Body of pancreas (tissue), 4 donors: ENCODE results near the gene ZBTB20. TPM values are rescaled to one million over a fixed set of nuclear protein-coding genes. Genes with fewer than 3 reads are reported as not detected.

Experiments
- ATAC-seq: fragments of 150-250 bp; one replicate; pipeline ENCODE4 v1.9.1; 2016
- DNase-seq, 4 donors: peaks; one replicate each; pipeline ENCODE4 v3.0.0-alpha.2; 2019
- H3K27ac ChIP-seq, 4 donors: fragments of 200-600 bp; sonication (generic); 1 replicate in 3 of 4; 2 replicates in 1 of 4; pipeline versions ENCODE4 v1.5.1 to v1.6.1; 2016 to 2019; ENCODE audit warnings: mild to moderate bottlenecking in 1 of 4, mixed read lengths in 1 of 4, moderate library complexity in 1 of 4
- H3K27me3 ChIP-seq, 2 donors: fragments of 200-600 bp; sonication (generic); one replicate each; pipeline ENCODE4 v1.6.0; 2016; ENCODE audit warnings: mild to moderate bottlenecking in 1 of 2
- H3K36me3 ChIP-seq, 2 donors: fragments of 200-600 bp; sonication (generic); replicated peaks in 1 of 2; 2 replicates each; pipeline ENCODE4 v1.5.1; 2016; ENCODE audit warnings: low read depth in 2 of 2; ENCODE audit not compliant: insufficient read depth in 1 of 2
- H3K4me1 ChIP-seq: fragments of 200-600 bp; sonication (generic); one replicate; pipeline ENCODE4 v1.6.0; 2016
- H3K4me3 ChIP-seq, 2 donors: fragments of 200-600 bp; sonication (generic); 1 replicate in 1 of 2; 2 replicates in 1 of 2; pipeline ENCODE4 v1.5.1; 2016 to 2019
- H3K9me3 ChIP-seq, 3 donors: fragments of 200-600 bp; sonication (generic); 1 replicate in 2 of 3; 2 replicates in 1 of 3; pipeline ENCODE4 v1.5.1; 2016
- POLR2A ChIP-seq, 3 donors: fragments of 450-650 bp; IDR thresholded peaks; one replicate each; pipeline ENCODE4 v1.6.1; 2016; ENCODE audit warnings: antibody characterized with exemption in 3 of 3, mild to moderate bottlenecking in 2 of 3
- WGBS, 2 donors: methylation state at CpG; one replicate each; pipeline ENCODE4 v1.1.5; 2017; 5-methylcytosine and 5-hydroxymethylcytosine counted together
- intact Hi-C: fragments of 100-400 bp; cut with DNase I; formaldehyde crosslinking; loops from one replicate; pipeline ENCODE4 v1.15.1; 2023
- total RNA-seq, 2 donors: library from RNA; depleted of rRNA; stranded (reverse); fragments of >200 nt; gene quantifications; one replicate each; pipeline ENCODE4 v1.1.0, GENCODE V29; 2016
- TF ChIP-seq, protein P1 (sequence below), 7 experiments: fragments of 450-650 bp in 4 of 7; fragments of 200-600 bp in 3 of 7; sonication (generic) in 3 of 7; IDR thresholded peaks; one replicate each; pipeline ENCODE4 v1.5.1; 2016 to 2019; ENCODE audit warnings: antibody characterized with exemption in 7 of 7

Gene ZBTB20
- total RNA-seq, 2 donors from 2014 or later: 48.3 to 77.1 TPM

- intact Hi-C loops: no loop called here
- ATAC-seq: no peak
These were observed 785.7 kb downstream of the ZBTB20 start for GRCh38 chr3:114361391-114361790.

GRCh38 chr3:114356525-114356924, 790.6 kb downstream of the ZBTB20 start:
- intact Hi-C loops: no loop called here
- H3K27ac ChIP-seq: no peak overlapping the region
- no peaks in the 10 kb centered on the region for H3K9me3 ChIP-seq
- no peak overlapping the region for H3K4me3 ChIP-seq
- DNase-seq (no peak), ATAC-seq (no peak)
- TF ChIP-seq POLR2A (IDR thresholded peaks at IDR 0.05): no peak
- TF ChIP-seq, protein P1, sequence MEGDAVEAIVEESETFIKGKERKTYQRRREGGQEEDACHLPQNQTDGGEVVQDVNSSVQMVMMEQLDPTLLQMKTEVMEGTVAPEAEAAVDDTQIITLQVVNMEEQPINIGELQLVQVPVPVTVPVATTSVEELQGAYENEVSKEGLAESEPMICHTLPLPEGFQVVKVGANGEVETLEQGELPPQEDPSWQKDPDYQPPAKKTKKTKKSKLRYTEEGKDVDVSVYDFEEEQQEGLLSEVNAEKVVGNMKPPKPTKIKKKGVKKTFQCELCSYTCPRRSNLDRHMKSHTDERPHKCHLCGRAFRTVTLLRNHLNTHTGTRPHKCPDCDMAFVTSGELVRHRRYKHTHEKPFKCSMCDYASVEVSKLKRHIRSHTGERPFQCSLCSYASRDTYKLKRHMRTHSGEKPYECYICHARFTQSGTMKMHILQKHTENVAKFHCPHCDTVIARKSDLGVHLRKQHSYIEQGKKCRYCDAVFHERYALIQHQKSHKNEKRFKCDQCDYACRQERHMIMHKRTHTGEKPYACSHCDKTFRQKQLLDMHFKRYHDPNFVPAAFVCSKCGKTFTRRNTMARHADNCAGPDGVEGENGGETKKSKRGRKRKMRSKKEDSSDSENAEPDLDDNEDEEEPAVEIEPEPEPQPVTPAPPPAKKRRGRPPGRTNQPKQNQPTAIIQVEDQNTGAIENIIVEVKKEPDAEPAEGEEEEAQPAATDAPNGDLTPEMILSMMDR (IDR thresholded peaks at IDR 0.05): no peak
- WGBS, 2 donors: 81 to 93% methylated on average over 1 of the region's 1 CpG
- H3K36me3 ChIP-seq: peaks cover 0 to under 1% of the 10 kb centered on the region in 2 donors
- no peaks in the 10 kb centered on the region for H3K27me3 ChIP-seq
- H3K4me1 ChIP-seq: no peaks in the 10 kb centered on the region

More at GRCh38 chr3:114361391-114361790, 785.7 kb downstream of the ZBTB20 start:
- no peak for DNase-seq
- Histone ChIP-seq H3K4me1 (peaks cover 26% of the 10 kb centered on the region), H3K36me3 (no peaks in the 10 kb centered on the region), H3K27ac (no peak overlapping the region), H3K9me3 (no peaks in the 10 kb centered on the region), H3K4me3 (no peak overlapping the region), H3K27me3 (no peaks in the 10 kb centered on the region)
- TF ChIP-seq POLR2A (IDR thresholded peaks at IDR 0.05): no peak
- TF ChIP-seq, protein P1 (IDR thresholded peaks at IDR 0.05): no peak

DNA sequence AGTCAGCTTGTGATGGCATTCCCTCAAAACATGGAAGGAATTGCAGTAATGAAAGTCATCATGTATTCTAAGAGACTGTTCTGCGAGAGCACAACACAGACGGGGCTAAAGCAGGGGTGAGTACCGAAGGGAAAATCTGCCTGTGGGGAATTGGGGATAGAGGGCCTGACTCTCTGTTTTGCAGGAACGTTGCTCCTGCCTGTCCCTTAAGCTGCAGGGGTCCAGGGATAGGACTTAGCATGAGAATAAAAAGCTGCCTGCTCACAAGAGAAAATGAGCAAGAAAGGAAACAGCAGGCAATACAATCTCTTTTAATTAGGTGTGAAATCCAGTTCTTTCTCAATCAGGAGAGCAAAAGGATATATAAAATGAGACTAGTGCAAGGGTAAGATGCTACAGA, 791.0 kb downstream of the ZBTB20 start:
- H3K9me3 ChIP-seq: no peaks in the 10 kb centered on the region
- no peaks in the 10 kb centered on the region for H3K4me1 ChIP-seq
- no peak for TF ChIP-seq POLR2A (IDR thresholded peaks at IDR 0.05)
- TF ChIP-seq, protein P1 (IDR thresholded peaks at IDR 0.05): no peak
- H3K4me3 ChIP-seq: no peak overlapping the region
- DNase-seq: no peak
- intact Hi-C loops: no loop called here
- WGBS, 2 donors: 87 to 91% methylated on average over 4 of the region's 4 CpGs
- H3K27ac ChIP-seq: no peak overlapping the region
- H3K27me3 ChIP-seq: no peaks in the 10 kb centered on the region
- ATAC-seq: no peak
- H3K36me3 ChIP-seq: peaks cover 0 to 5% of the 10 kb centered on the region in 2 donors

- no peak for ATAC-seq
- intact Hi-C loops: no loop called here
- Histone ChIP-seq H3K9me3 (no peaks in the 10 kb centered on the region), H3K27me3 (no peaks in the 10 kb centered on the region), H3K4me1 (no peaks in the 10 kb centered on the region), H3K36me3 (peaks cover 0 to 9% of the 10 kb centered on the region in 2 donors), H3K27ac (no peak overlapping the region), H3K4me3 (no peak overlapping the region)
- DNase-seq: no peak
- no peak for TF ChIP-seq POLR2A (IDR thresholded peaks at IDR 0.05)
- TF ChIP-seq, protein P1 (IDR thresholded peaks at IDR 0.05): no peak
These were observed 791.4 kb downstream of the ZBTB20 start for GRCh38 chr3:114355653-114356052.

- Histone ChIP-seq H3K36me3 (peaks cover 0 to 16% of the 10 kb centered on the region in 2 donors), H3K27ac (no peak overlapping the region), H3K9me3 (no peaks in the 10 kb centered on the region), H3K27me3 (no peaks in the 10 kb centered on the region), H3K4me1 (no peaks in the 10 kb centered on the region), H3K4me3 (no peak overlapping the region)
- intact Hi-C loops: no loop called here
- no peak for ATAC-seq
- DNase-seq: no peak
- 95 to 97% methylated on average over 9 of the region's 9 CpGs for WGBS, 2 donors
- no peak for TF ChIP-seq POLR2A (IDR thresholded peaks at IDR 0.05)
- TF ChIP-seq, protein P1 (IDR thresholded peaks at IDR 0.05): no peak
These were observed 795.3 kb downstream of the ZBTB20 start for GRCh38 chr3:114351822-114352145.
